GM21360 (cell line): ENCODE measurements around the gene KRT83.
"Not testable (repeated sequence)": the region's sequence is repeated elsewhere in the genome, so short reads cannot be mapped to it uniquely, and the experiment has no call there.

ENCODE experiments used
- ATAC-seq: cut with Tn5 transposase; IDR thresholded peaks from one replicate; pipeline ENCODE4 v1.9.1; 2021; ENCODE audit warnings: mild to moderate bottlenecking, moderate library complexity; ENCODE audit not compliant: unreplicated experiment

The KRT83 gene

GRCh38 chr12:52354200-52354599 lies 33.0 kb upstream of the KRT83 start:
- no peak for ATAC-seq

DNA sequence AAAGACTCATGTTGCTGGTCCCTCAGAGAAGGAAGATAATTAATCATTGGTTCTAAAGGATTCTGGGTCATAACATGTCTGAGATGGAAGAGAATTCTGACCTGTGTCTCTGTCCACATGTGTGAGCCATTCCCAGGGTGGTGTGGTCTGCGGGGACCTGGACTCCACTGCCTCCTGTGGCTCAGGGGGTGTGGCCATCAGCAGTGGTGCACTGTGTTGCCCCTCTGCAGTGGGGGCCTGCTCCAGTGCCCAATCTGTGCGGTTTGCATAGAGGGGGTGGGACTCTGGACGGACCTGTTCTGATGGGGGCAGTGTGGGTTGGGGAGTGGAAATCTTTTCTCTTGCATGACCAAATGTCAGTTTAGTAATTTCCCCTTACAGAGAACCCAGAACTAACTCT lies 32.6 kb upstream of the KRT83 start:
- no peak for ATAC-seq

DNA sequence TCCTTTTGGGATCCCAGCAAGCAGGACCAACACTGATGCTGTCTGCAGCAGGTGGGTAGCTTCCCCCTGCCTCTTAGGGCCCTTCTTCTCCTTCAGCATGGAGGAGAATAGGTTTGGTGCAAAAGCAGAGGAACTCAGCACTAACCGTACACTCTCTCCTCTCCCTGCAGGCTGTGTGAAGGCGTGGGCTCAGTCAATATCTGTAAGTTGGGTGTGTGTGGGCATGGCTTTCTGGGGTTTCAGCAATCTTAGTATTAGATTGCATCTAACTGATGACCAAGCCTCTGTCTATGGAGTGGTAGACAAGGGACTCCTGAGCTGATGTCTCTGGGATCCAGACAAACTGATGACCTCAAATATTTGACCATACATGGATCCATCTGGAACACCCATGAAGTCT lies 31.8 kb upstream of the KRT83 start:
- no peak for ATAC-seq

- ATAC-seq: no peak
Observed at GRCh38 chr12:52351196-52352059, 30.2 kb upstream of the KRT83 start.

DNA sequence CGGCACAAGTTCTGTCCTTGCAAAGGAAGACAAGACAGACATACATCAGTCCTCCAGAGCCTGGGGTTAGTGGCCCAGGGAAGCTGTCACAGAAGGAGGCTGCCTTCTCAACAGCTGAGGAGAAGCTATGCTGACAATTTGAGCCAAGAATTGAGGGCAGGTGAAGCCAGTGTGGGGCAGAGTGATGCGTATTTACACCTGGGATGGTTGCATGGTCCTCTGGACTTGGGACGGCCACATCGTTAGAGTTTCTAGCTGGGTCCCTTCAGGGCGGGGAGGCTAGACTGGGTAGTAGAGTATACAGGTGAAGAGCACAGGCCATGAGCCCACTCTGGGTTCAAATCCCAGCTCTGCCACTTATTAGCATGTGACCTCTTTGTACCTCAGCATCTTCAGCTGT lies 29.6 kb upstream of the KRT83 start:
- ATAC-seq: no peak

GRCh38 chr12:52350021-52350620 lies 28.9 kb upstream of the KRT83 start:
- ATAC-seq: no peak

DNA sequence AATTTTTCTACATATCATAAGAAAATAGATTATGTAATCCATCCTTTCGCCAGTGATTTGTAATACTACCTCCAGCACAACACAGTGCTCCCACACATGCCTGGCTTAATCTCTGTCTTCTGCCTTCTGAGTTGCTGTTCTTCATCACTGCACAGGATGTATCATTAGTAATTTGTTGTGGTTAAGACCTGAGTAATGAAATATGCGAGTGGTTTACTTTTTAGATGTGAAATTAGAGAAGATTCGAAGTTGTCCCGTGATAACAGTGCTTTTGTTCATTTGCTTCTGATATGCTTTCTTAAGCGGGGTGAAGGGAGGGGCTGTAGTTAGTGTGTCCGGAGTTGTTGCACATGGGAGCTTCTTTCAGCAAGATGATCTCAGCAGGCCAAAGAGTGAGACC lies 28.0 kb upstream of the KRT83 start:
- ATAC-seq: no peak

DNA sequence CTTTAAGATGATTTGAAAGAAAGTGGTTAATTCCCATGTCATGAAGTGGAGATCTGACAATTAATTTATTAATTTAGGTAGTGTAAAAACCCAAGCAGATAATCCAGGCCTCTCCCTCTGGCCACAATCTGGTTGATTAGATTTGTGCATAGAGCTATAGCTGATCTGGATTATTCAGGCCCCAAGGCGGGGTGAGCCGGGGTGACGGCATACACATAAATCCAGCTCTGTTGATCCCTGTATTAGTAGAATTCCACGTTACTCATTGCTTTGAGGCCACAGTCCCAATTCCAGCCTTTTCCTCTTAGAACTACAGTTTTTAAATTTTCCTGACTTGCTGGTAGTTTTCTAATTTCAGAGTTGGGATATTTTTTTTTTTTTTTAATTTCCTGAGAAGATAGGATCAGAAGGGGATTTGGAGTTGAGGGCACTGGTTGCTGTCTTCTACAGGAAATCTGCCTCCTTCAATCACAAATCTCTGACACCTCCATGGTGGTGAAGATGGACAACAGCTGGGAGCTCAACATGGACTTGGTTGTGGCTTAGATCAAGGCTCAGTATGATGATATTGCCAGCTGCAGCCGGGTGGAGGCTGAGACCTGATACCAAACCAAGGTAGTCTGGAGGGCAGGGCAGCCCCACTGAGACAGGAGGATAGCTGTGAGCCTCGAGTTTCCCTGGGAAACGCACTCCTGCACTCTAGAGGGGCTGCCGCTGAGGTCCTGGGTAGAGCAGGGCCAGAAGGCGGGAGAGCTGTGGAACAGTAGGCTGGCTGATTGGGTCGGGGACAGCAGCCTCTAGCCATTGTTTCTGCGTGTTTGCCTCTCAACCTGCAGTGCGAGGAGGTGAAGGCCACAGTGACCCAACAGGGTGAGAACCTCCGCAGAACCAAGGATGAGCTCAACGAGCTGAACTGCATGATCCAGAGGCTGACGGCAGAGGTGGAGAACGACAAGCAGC lies 26.6 kb upstream of the KRT83 start:
- ATAC-seq: no peak

DNA sequence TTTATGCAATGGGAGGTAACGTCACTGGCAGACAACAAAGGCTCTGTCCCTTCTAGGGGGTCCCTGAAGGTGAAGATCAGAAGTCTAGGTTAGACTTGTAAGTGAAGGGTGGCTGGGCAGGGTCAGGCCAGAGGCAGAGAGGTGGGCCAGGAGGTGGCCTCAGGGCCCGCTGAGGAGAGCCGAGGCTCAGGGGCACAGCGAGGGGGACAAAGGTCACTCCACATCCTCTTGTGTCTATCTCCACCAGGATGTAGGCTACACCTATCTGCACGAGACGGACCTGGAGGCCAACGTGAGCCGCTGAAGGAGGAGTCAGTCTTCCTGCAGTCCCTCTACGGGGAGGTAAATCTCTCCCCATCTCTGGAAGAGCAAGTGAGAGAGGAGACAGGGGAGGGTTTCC lies 25.8 kb upstream of the KRT83 start:
- ATAC-seq: no peak

- no peak for ATAC-seq
Observed at GRCh38 chr12:52346593-52346992, 25.4 kb upstream of the KRT83 start.

DNA sequence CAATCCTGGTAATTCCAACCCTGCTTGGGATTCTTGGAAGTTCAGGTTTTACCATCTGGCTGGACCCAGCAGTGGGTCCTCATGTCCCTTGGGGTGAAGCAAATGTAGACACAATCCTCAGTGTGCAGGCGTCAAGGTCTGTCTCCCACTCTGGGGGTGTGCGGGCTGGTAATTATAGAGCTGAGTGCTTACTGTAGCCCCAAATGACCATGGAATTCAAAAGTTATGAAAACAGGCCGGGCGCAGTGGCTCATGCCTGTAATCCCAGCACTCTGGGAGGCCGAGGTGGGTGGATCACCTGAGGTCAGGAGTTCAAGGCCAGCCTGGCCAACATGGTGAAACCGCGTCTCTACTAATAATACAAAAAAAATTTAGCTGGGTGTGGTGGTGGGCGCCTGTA lies 23.8 kb upstream of the KRT83 start:
- not testable (repeated sequence) for ATAC-seq

GRCh38 chr12:52344111-52344510 lies 22.9 kb upstream of the KRT83 start:
- ATAC-seq: no peak

DNA sequence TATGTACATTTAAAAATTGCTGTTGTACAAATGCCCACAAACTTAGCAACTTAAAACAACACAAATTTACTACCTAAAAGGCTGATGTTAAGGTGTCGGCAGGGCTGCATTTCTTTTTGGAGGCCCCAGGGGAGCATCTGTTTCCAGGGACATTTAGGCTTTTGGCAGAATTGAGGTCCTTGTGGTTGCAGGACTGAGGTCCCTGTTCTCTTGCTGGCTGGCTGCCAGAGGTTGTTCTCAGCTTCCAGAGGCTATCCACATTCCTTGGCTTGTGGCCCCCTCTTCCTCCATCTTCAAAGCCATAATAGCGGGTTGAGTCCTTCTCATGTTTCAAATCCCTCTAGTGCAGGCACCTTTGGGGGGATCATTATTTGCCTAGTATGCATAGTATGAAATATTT lies 22.4 kb upstream of the KRT83 start:
- ATAC-seq: no peak

DNA sequence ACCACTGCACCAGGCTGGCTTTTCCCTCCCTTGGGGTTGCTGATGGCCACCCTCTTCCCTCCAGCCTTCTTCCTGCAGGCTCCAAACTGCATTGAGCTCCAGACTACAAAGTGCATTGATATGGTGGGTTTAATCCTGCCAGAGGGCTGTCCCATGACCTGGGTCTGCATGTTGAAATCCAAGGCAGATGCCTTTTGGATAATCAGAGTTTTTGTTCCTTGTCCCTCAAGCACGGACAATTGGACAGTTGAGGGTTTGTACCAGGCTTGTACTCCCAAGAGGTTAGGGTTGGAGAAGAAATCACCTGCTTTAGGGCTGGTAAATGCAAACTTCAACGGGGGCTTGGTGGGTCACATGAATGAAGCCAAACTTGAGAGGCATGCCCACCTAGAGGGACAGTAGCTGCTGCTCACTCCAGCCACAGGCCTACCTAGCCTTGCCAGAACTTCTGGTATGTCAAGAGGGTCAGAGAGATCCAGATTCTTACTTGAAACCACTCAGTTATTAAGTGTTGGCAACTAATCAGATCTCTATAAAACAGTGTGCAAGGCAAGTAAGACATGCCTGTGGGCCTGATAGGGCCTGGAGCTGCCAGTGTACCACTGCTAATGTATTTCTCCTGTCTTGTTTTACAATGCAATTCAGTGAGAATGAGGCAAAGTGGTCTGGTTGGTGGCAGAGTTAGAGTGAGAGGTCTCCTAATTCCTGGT lies 21.7 kb upstream of the KRT83 start:
- ATAC-seq: no peak

GRCh38 chr12:52341066-52341580 lies 19.9 kb upstream of the KRT83 start:
- no peak for ATAC-seq

GRCh38 chr12:52338241-52338960 lies 17.2 kb upstream of the KRT83 start:
- ATAC-seq: no peak

GRCh38 chr12:52337054-52337453 lies 15.9 kb upstream of the KRT83 start:
- ATAC-seq: no peak

GRCh38 chr12:52336641-52337040 lies 15.4 kb upstream of the KRT83 start:
- no peak for ATAC-seq

DNA sequence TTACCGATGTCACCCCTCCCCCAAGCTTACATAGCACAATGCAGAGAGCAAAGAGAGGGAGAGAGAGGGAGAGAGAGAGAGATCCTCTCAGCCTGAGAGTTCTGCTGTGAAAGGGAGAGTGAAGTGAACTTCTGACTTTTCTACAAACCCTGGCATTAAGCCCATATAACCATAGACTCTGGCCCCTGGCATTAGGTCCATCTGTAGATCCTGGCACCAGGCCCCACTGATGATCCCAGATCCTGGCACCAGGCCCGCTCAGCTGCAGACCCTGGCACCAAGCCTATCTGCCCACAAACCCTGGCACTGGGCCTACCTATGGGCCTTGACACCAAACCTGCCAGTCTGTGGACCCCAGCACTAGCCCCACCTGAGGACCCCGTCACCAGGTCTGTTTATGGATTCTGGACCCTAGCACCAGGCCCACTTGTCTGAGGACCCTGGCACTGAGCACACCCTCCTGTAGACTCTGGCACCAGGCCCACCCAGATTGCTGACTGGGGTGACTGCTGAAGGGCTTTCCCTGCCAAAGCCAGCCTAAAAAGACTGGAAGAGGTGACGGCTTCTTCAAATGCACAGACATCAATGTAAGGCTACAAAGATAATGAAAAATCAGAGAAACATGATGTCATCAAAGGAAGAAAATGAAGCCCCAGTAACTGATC lies 14.5 kb upstream of the KRT83 start:
- ATAC-seq: no peak
